Prostate gland (tissue), 2 donors: ENCODE data around the gene NPEPL1. TPM values are rescaled to one million over a fixed set of nuclear protein-coding genes. Genes with fewer than 3 reads are reported as not detected.
"Not testable (repeated sequence)": the region's sequence is repeated elsewhere in the genome, so short reads cannot be mapped to it uniquely, and the experiment has no call there.

Source experiments
- DNase-seq: peaks from one replicate; pipeline ENCODE4 v3.0.0-alpha.2; 2019; ENCODE audit warnings: low spot score
- H3K27ac ChIP-seq, 2 donors: fragments of 200-600 bp; sonication (generic); 2 replicates each; pipeline ENCODE4 v1.5.1; 2017 to 2019
- H3K27me3 ChIP-seq: fragments of 200-600 bp; sonication (generic); replicated peaks from 2 replicates; pipeline ENCODE4 v1.5.1; 2019; ENCODE audit not compliant: insufficient read depth
- H3K36me3 ChIP-seq, 2 donors: fragments of 200-600 bp; sonication (generic); 1 replicate in 1 of 2; 2 replicates in 1 of 2; pipeline versions ENCODE4 v1.5.1 to v1.8.1; 2017 to 2019
- H3K4me1 ChIP-seq: fragments of 200-600 bp; sonication (generic); replicated peaks from 2 replicates; pipeline ENCODE4 v1.5.1; 2019
- H3K4me3 ChIP-seq, 2 donors: fragments of 200-600 bp; sonication (generic); 2 replicates each; pipeline ENCODE4 v1.5.1; 2017 to 2019
- H3K9me3 ChIP-seq: fragments of 200-600 bp; sonication (generic); 2 replicates; pipeline ENCODE4 v1.5.1; 2017
- CTCF ChIP-seq, 4 experiments: fragments of 200-600 bp in 2 of 4; fragments of 450-650 bp in 2 of 4; sonication (generic) in 2 of 4; IDR thresholded peaks; 1 replicate in 3 of 4; 2 replicates in 1 of 4; pipeline ENCODE4 v1.5.1; 2016 to 2019; ENCODE audit warnings: antibody characterized with exemption in 4 of 4, mild to moderate bottlenecking in 2 of 4, moderate library complexity in 2 of 4
- POLR2A ChIP-seq: fragments of 450-650 bp; IDR thresholded peaks from one replicate; pipeline ENCODE4 v1.6.1; 2016; ENCODE audit warnings: antibody characterized with exemption, mild to moderate bottlenecking
- POLR2AphosphoS5 ChIP-seq: sonication (generic); formaldehyde crosslinking; IDR thresholded peaks from one replicate; pipeline ENCODE4 v1.6.1; 2017; ENCODE audit warnings: antibody characterized with exemption
- WGBS: methylation state at CpG from one replicate; pipeline ENCODE4 v1.1.5; 2018; 5-methylcytosine and 5-hydroxymethylcytosine counted together
- intact Hi-C: fragments of 100-400 bp; cut with DNase I; formaldehyde crosslinking; loops from one replicate; pipeline ENCODE4 v1.14.2; 2022
- total RNA-seq, 2 donors: library from RNA; depleted of rRNA; stranded (reverse); fragments of >200 nt; gene quantifications; one replicate each; pipeline ENCODE4 v1.1.0, GENCODE V29; 2016

NPEPL1 gene
- total RNA-seq, 2 donors from 2014 or later: 25.7 to 63.1 TPM

- H3K9me3 ChIP-seq: no peaks in the 10 kb centered on the region
- H3K27me3 ChIP-seq: no peaks in the 10 kb centered on the region
- no peaks in the 10 kb centered on the region for H3K4me1 ChIP-seq
- no peak for TF ChIP-seq POLR2AphosphoS5
- TF ChIP-seq CTCF (IDR thresholded peaks at IDR 0.05): no peak
- TF ChIP-seq POLR2A: no peak
- WGBS: 72% methylated on average over 7 of the region's 7 CpGs
- intact Hi-C loops: no loop called here
- no peak overlapping the region for H3K4me3 ChIP-seq
- no peak for DNase-seq
- H3K27ac ChIP-seq: no peak overlapping the region
- H3K36me3 ChIP-seq: no peaks in the 10 kb centered on the region
Observed at GRCh38 chr20:58647162-58647795, 45.3 kb upstream of the NPEPL1 start.

- 34% methylated on average over 7 of the region's 12 CpGs for WGBS
- no peak overlapping the region for H3K27ac ChIP-seq
- H3K9me3 ChIP-seq: no peaks in the 10 kb centered on the region
- no peaks in the 10 kb centered on the region for H3K27me3 ChIP-seq
- H3K36me3 ChIP-seq: no peaks in the 10 kb centered on the region
- H3K4me1 ChIP-seq: peaks cover 3% of the 10 kb centered on the region
- no peak overlapping the region for H3K4me3 ChIP-seq
- intact Hi-C loops: no loop called here
- DNase-seq: peak; percentile 58
- peak; percentile 77 for TF ChIP-seq POLR2AphosphoS5
- TF ChIP-seq POLR2A: no peak
Observed at GRCh38 chr20:58647796-58648501, 44.7 kb upstream of the NPEPL1 start.

GRCh38 chr20:58648502-58648825 is 44.1 kb upstream of the NPEPL1 start:
- H3K9me3 ChIP-seq, DNase-seq, H3K4me3 ChIP-seq, H3K4me1 ChIP-seq, H3K27ac ChIP-seq, intact Hi-C loops, H3K27me3 ChIP-seq, H3K36me3 ChIP-seq: not testable (repeated sequence)
- 100% methylated on average over 2 of the region's 6 CpGs for WGBS

GRCh38 chr20:58649288-58650180 is 43.1 kb upstream of the NPEPL1 start:
- intact Hi-C loops: loop anchor here (2.0 to 5.0 kb wide), 4 partner anchors 43 to 412 kb away; partner anchors contain the start of gene NPEPL1
- H3K27me3 ChIP-seq: no peaks in the 10 kb centered on the region
- peaks cover 8% of the 10 kb centered on the region for H3K4me1 ChIP-seq
- TF ChIP-seq POLR2AphosphoS5 (no peak), CTCF (IDR thresholded peaks at IDR 0.05) (no peak), POLR2A (no peak)
- no peaks in the 10 kb centered on the region for H3K36me3 ChIP-seq
- no peak for DNase-seq
- H3K27ac ChIP-seq: peak overlapping the region; percentile 92
- peak overlapping the region; percentile 77 to 89 for H3K4me3 ChIP-seq
- H3K9me3 ChIP-seq: no peaks in the 10 kb centered on the region
- WGBS: 21% methylated on average over 66 of the region's 73 CpGs

GRCh38 chr20:58650181-58650775 is 42.3 kb upstream of the NPEPL1 start:
- DNase-seq: no peak
- H3K36me3 ChIP-seq: no peaks in the 10 kb centered on the region
- peak overlapping the region; percentile 92 for H3K27ac ChIP-seq
- H3K4me1 ChIP-seq: peaks cover 10% of the 10 kb centered on the region
- intact Hi-C loops: loop anchor here (2.0 to 5.0 kb wide), 4 partner anchors 43 to 413 kb away; partner anchors contain the start of gene NPEPL1
- peak overlapping the region; percentile 77 to 89 for H3K4me3 ChIP-seq
- TF ChIP-seq CTCF (IDR thresholded peaks at IDR 0.05) (no peak), POLR2A (no peak), POLR2AphosphoS5 (no peak)
- H3K27me3 ChIP-seq: no peaks in the 10 kb centered on the region
- H3K9me3 ChIP-seq: no peaks in the 10 kb centered on the region
- WGBS: under 1% methylated on average over 46 of the region's 62 CpGs
